Measurements from ENCODE around the gene TENM3. TPM values are rescaled to one million over a fixed set of nuclear protein-coding genes. Genes with fewer than 3 reads are reported as not detected.

TENM3 gene
- total and polyA plus RNA-seq, 2 of the 8 experiments (the other 6 are each of a cell fraction or from before 2014, with no cell fraction given): 36.9 to 69.3 TPM

DNA sequence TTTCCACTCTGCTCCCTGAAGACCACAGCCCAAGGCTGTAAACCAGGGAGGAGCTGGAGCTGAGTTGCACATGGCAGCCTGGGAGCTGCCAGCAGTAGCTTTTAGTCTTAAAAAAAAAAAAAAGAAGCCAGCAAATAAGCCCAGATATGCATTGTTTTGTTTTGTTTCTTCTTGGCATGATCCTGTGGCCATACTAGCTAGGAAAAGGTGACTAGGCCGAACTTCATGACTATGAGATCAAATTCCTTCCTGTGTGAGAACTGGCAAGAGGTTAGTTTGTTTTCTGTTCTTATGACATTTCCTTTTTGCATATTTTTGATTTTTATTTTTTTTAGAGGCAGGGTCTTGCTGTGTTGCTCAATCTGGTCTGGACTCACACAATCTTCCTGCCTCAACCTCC, 350.7 kb downstream of the TENM3 start (continued):
- TF ChIP-seq, protein P1, sequence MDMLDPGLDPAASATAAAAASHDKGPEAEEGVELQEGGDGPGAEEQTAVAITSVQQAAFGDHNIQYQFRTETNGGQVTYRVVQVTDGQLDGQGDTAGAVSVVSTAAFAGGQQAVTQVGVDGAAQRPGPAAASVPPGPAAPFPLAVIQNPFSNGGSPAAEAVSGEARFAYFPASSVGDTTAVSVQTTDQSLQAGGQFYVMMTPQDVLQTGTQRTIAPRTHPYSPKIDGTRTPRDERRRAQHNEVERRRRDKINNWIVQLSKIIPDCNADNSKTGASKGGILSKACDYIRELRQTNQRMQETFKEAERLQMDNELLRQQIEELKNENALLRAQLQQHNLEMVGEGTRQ (IDR thresholded peaks at IDR 0.05; ENCODE audit: low read length): no peak
- TF ChIP-seq KDM1A (IDR thresholded peaks at IDR 0.05; ENCODE audit: borderline replicate concordance, low read length) (no peak), KDM4A (IDR thresholded peaks at IDR 0.05; ENCODE audit: low read depth, low read length, severe bottlenecking) (no peak), SP1 (IDR thresholded peaks at IDR 0.05; ENCODE audit: low read depth, low read length) (no peak), SP4 (IDR thresholded peaks at IDR 0.05; ENCODE audit: low read length) (no peak)
